Measurements from ENCODE around the gene RNF128.

The RNF128 gene

GRCh38 chrX:106726485-106727437 lies at the start of gene RNF128:
Gene RNF128, plus strand, starts transcription at chrX:106726701. Its CDS starts 213 bp downstream, at chrX:106726914.
- peak in 3 of 14 donors; percentile 1 to 10 (median 2) for DNase-seq

GRCh38 chrX:106680716-106681115 lies 45.8 kb upstream of the RNF128 start:
- no peak for DNase-seq

- DNase-seq = no peak
These were observed 42.3 kb upstream of the RNF128 start for GRCh38 chrX:106684207-106684606.

- no peak for DNase-seq
These were observed 34.0 kb upstream of the RNF128 start for GRCh38 chrX:106692425-106693065.

- DNase-seq = no peak
These were observed 30.0 kb upstream of the RNF128 start for GRCh38 chrX:106696502-106696901.

GRCh38 chrX:106698693-106699092 lies 27.8 kb upstream of the RNF128 start:
- DNase-seq = no peak

- DNase-seq = no peak
These were observed 23.9 kb upstream of the RNF128 start for GRCh38 chrX:106702636-106703035.

GRCh38 chrX:106706466-106706865 lies 20.0 kb upstream of the RNF128 start:
- no peak for DNase-seq

- DNase-seq = no peak
These were observed 18.6 kb upstream of the RNF128 start for GRCh38 chrX:106707771-106708454.

GRCh38 chrX:106710771-106711170 lies 15.7 kb upstream of the RNF128 start:
- no peak for DNase-seq

GRCh38 chrX:106711375-106711774 lies 15.1 kb upstream of the RNF128 start:
- no peak for DNase-seq

GRCh38 chrX:106716004-106716403 lies 10.5 kb upstream of the RNF128 start:
- no peak for DNase-seq

- no peak for DNase-seq
These were observed 10.0 kb upstream of the RNF128 start for GRCh38 chrX:106716463-106716862.

- no peak for DNase-seq
These were observed 7.8 kb upstream of the RNF128 start for GRCh38 chrX:106718709-106719108.

GRCh38 chrX:106725931-106726330 lies 570 bp upstream of the RNF128 start:
- DNase-seq = no peak

- no peak for DNase-seq
These were observed 1.8 kb downstream of the RNF128 start for GRCh38 chrX:106728337-106728736.

- no peak for DNase-seq
These were observed 3.9 kb downstream of the RNF128 start for GRCh38 chrX:106730401-106730800.

GRCh38 chrX:106731590-106731989 lies 5.1 kb downstream of the RNF128 start:
- no peak for DNase-seq

GRCh38 chrX:106734827-106735226 lies 8.3 kb downstream of the RNF128 start:
- DNase-seq = no peak

GRCh38 chrX:106740193-106740780 lies 13.8 kb downstream of the RNF128 start:
- DNase-seq = no peak

- no peak for DNase-seq
These were observed 15.7 kb downstream of the RNF128 start for GRCh38 chrX:106742193-106742592.

GRCh38 chrX:106742805-106743204 lies 16.3 kb downstream of the RNF128 start:
- no peak for DNase-seq

GRCh38 chrX:106748377-106748776 lies 21.9 kb downstream of the RNF128 start:
- DNase-seq = no peak

Measured in C1 segment of cervical spinal cord (tissue), 14 donors.